Measurements from ENCODE around the gene KRTAP5-1. TPM values are rescaled to one million over a fixed set of nuclear protein-coding genes. Genes with fewer than 3 reads are reported as not detected.

KRTAP5-1 gene
- polyA plus RNA-seq, 1 of the 3 experiments (the other 2 are of a cell fraction) = not detected

DNA sequence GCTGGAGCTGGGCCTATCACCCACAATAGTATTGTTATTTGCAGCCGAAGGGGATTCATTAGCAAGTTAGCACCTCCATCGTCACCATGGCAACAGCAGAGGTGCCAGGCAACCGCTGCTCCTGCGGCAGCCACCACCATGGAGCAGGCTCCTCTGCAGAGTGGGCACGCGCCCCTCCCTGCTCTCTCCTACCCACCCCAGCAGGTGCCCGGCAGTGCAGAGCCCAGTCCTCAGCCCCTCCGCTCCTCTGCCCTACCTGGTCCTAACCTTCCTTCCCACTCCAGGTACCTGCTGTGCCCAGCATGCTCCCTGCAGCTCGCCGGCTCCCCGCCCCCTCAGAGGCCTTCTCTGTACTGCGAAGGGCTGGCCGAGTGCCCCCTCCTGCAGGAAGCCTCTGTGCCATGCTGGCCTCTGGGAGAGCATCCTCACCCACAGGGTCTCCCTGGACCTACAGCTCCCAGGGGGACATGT lies 16.6 kb downstream of the KRTAP5-1 start:
- Histone ChIP-seq H3F3A (replicated peaks; ENCODE audit: insufficient read depth) (no peaks in the 10 kb centered on the region), H3K9ac (no peak overlapping the region), H3K79me2 (ENCODE audit: insufficient read depth) (no peaks in the 10 kb centered on the region), H3K9me2 (no peaks in the 10 kb centered on the region), H3K4me3 (ENCODE audit: low read depth in 2 of 2, low read length in 1 of 2) (no peak overlapping the region), H2AFZ (ENCODE audit: low read depth) (no peak overlapping the region), H3K4me2 (no peak overlapping the region), H3K27me3 (ENCODE audit: insufficient read depth) (peaks cover 4% of the 10 kb centered on the region; the same call in 1 of the 2 replicates), H3K9me3 (no peaks in the 10 kb centered on the region), H3K36me3 (replicated peaks in 1 of 2; ENCODE audit: control insufficient read depth in 1 of 2, insufficient read depth in 2 of 2, low read length in 1 of 2) (no peaks in the 10 kb centered on the region), H3K27ac (ENCODE audit: low read depth in 2 of 2, low read length in 1 of 2) (no peak overlapping the region; a peak in 1 of 4 replicates), H4K20me1 (ENCODE audit: insufficient read depth) (peaks cover 18% of the 10 kb centered on the region), H3K4me1 (ENCODE audit: control insufficient read depth in 1 of 2, insufficient read depth in 2 of 2, low read depth in 1 of 2, low read length in 1 of 2) (peaks cover 0 to 38% of the 10 kb centered on the region in 2 experiments; a peak in 1 of 4 replicates)
- peak; percentile 34 for DNase-seq
- POLR2A ChIA-PET = interaction anchor here (1.0 to 1.2 kb wide), 2 partner anchors 9 to 20 kb away, joined by 3 read pairs; no protein-coding TSS in a partner anchor
- CTCF ChIA-PET = interaction anchor here (1.0 to 18.1 kb wide), 4 partner anchors 9 to 28 kb away, joined by 3 to 398 read pairs (median 4); no protein-coding TSS in a partner anchor
- WGBS (ENCODE audit: low lambda C conversion rate) = 80% methylated on average over 9 of the region's 13 CpGs
- TF ChIP-seq, protein P1, sequence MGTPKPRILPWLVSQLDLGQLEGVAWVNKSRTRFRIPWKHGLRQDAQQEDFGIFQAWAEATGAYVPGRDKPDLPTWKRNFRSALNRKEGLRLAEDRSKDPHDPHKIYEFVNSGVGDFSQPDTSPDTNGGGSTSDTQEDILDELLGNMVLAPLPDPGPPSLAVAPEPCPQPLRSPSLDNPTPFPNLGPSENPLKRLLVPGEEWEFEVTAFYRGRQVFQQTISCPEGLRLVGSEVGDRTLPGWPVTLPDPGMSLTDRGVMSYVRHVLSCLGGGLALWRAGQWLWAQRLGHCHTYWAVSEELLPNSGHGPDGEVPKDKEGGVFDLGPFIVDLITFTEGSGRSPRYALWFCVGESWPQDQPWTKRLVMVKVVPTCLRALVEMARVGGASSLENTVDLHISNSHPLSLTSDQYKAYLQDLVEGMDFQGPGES (IDR thresholded peaks at IDR 0.05; ENCODE audit: low read depth, low read length) = no peak
- no peak for TF ChIP-seq RFX5 (IDR thresholded peaks at IDR 0.05; ENCODE audit: low read length)
- TF ChIP-seq TEAD4 (IDR thresholded peaks at IDR 0.05; ENCODE audit: borderline replicate concordance, insufficient read depth) = no peak
- TF ChIP-seq EZH2phosphoT487 (IDR thresholded peaks at IDR 0.05; ENCODE audit: borderline replicate concordance, low read depth) = no peak

DNA sequence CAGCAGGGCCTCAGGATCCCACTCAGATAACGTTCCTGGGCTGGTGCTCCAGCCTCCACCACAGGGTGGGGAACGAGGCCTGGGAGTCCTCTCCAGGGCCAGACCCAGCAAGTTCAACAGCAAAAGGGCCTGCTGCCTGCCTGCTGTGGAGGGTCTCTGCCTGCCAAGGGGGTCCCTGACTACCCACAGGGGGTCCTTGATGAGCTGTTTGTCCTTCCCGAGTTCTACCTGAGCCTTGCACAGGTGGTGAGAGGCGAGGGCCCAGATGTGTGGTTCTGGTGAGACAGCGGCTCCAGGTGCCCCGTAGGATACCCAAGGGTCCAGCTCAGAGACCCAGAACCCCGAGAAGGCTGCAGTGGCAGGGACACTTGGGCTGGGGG lies 17.4 kb downstream of the KRTAP5-1 start:
- Histone ChIP-seq H3K4me3 (ENCODE audit: low read depth in 2 of 2, low read length in 1 of 2) (no peak overlapping the region), H4K20me1 (ENCODE audit: insufficient read depth) (peaks cover 18% of the 10 kb centered on the region), H3K9me2 (no peaks in the 10 kb centered on the region), H3F3A (replicated peaks; ENCODE audit: insufficient read depth) (no peaks in the 10 kb centered on the region), H3K27ac (ENCODE audit: low read depth in 2 of 2, low read length in 1 of 2) (no peak overlapping the region; a peak in 1 of 4 replicates), H3K4me1 (ENCODE audit: control insufficient read depth in 1 of 2, insufficient read depth in 2 of 2, low read depth in 1 of 2, low read length in 1 of 2) (peaks cover 0 to 38% of the 10 kb centered on the region in 2 experiments; a peak in 1 of 4 replicates), H2AFZ (ENCODE audit: low read depth) (no peak overlapping the region), H3K9ac (no peak overlapping the region), H3K4me2 (no peak overlapping the region), H3K36me3 (replicated peaks in 1 of 2; ENCODE audit: control insufficient read depth in 1 of 2, insufficient read depth in 2 of 2, low read length in 1 of 2) (no peaks in the 10 kb centered on the region), H3K27me3 (ENCODE audit: insufficient read depth) (peaks cover 3% of the 10 kb centered on the region; the same call in 1 of the 2 replicates), H3K9me3 (no peaks in the 10 kb centered on the region), H3K79me2 (ENCODE audit: insufficient read depth) (no peaks in the 10 kb centered on the region)
- ChIA-PET CTCF (interaction anchor here (0.7 to 18.1 kb wide), 4 partner anchors 9 to 61 kb away, joined by 3 to 398 read pairs (median 4); no protein-coding TSS in a partner anchor), POLR2A (interaction anchor here (1.0 kb wide), 1 partner anchor 19 kb away, joined by 3 read pairs; no protein-coding TSS in a partner anchor)
- DNase-seq = peak; percentile 25
- 63% methylated on average over 1 of the region's 7 CpGs for WGBS (ENCODE audit: low lambda C conversion rate)
- TF ChIP-seq, protein P2, sequence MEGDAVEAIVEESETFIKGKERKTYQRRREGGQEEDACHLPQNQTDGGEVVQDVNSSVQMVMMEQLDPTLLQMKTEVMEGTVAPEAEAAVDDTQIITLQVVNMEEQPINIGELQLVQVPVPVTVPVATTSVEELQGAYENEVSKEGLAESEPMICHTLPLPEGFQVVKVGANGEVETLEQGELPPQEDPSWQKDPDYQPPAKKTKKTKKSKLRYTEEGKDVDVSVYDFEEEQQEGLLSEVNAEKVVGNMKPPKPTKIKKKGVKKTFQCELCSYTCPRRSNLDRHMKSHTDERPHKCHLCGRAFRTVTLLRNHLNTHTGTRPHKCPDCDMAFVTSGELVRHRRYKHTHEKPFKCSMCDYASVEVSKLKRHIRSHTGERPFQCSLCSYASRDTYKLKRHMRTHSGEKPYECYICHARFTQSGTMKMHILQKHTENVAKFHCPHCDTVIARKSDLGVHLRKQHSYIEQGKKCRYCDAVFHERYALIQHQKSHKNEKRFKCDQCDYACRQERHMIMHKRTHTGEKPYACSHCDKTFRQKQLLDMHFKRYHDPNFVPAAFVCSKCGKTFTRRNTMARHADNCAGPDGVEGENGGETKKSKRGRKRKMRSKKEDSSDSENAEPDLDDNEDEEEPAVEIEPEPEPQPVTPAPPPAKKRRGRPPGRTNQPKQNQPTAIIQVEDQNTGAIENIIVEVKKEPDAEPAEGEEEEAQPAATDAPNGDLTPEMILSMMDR (IDR thresholded peaks at IDR 0.05) = no peak
- TF ChIP-seq GATA2 (CRISPR knock-in tag; IDR thresholded peaks at IDR 0.05) = no peak
- no peak for TF ChIP-seq PBX3 (IDR thresholded peaks at IDR 0.05)
- TF ChIP-seq POLR2AphosphoS5 (IDR thresholded peaks at IDR 0.05; ENCODE audit: low read depth, low read length) = no peak
- no peak for TF ChIP-seq ELF1 (IDR thresholded peaks at IDR 0.05)
- TF ChIP-seq MEF2A (IDR thresholded peaks at IDR 0.05; ENCODE audit: borderline replicate concordance, low read depth) = no peak
- TF ChIP-seq, protein P1 (IDR thresholded peaks at IDR 0.05; ENCODE audit: low read depth, low read length) = no peak
- TF ChIP-seq SIN3A (IDR thresholded peaks at IDR 0.05; ENCODE audit: borderline replicate concordance, low read depth, low read length) = no peak
- TF ChIP-seq FOXM1 (IDR thresholded peaks at IDR 0.05; ENCODE audit: low read depth) = no peak
- TF ChIP-seq REST (IDR thresholded peaks at IDR 0.05; ENCODE audit: low read depth, low read length) = no peak
- no peak for TF ChIP-seq RAD21 (IDR thresholded peaks at IDR 0.05; ENCODE audit: low read length)
- TF ChIP-seq TAF1 (IDR thresholded peaks at IDR 0.05; ENCODE audit: borderline replicate concordance, low read depth, low read length) = no peak
- no peak for TF ChIP-seq TEAD4 (IDR thresholded peaks at IDR 0.05; ENCODE audit: borderline replicate concordance, insufficient read depth)
- TF ChIP-seq, protein P3, sequence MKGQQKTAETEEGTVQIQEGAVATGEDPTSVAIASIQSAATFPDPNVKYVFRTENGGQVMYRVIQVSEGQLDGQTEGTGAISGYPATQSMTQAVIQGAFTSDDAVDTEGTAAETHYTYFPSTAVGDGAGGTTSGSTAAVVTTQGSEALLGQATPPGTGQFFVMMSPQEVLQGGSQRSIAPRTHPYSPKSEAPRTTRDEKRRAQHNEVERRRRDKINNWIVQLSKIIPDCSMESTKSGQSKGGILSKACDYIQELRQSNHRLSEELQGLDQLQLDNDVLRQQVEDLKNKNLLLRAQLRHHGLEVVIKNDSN (IDR thresholded peaks at IDR 0.05; ENCODE audit: borderline replicate concordance, low read depth) = no peak

All from SK-N-SH (cell line).